LNCAP (cell line): ENCODE data around the gene NUDT1.

Source experiments
- TF ChIP-seq, protein P1 (sequence below): fragments of 450-650 bp; IDR thresholded peaks from 2 replicates; pipeline ENCODE4 v1.5.1; 2017; ENCODE audit warnings: mild to moderate bottlenecking

The NUDT1 gene

DNA sequence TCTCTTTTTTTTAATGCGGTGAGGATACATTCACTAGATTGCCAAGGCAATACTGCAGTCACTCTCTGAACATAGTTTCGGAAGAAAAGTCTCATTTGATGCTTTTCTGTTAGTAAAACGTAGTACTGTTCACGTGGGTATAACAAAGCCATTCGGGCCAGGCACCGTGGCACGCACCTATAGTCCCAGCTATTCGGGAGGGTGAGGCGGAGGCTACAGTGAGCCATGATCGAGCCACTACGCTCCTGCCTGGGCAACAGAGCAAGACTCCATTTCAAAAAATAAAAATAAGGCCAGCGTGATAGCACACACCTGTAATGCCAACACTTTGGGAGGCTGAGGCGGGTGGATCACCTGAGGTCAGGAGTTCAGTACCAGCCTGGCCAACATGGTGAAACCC lies 47.6 kb downstream of the NUDT1 start:
- TF ChIP-seq, protein P1, sequence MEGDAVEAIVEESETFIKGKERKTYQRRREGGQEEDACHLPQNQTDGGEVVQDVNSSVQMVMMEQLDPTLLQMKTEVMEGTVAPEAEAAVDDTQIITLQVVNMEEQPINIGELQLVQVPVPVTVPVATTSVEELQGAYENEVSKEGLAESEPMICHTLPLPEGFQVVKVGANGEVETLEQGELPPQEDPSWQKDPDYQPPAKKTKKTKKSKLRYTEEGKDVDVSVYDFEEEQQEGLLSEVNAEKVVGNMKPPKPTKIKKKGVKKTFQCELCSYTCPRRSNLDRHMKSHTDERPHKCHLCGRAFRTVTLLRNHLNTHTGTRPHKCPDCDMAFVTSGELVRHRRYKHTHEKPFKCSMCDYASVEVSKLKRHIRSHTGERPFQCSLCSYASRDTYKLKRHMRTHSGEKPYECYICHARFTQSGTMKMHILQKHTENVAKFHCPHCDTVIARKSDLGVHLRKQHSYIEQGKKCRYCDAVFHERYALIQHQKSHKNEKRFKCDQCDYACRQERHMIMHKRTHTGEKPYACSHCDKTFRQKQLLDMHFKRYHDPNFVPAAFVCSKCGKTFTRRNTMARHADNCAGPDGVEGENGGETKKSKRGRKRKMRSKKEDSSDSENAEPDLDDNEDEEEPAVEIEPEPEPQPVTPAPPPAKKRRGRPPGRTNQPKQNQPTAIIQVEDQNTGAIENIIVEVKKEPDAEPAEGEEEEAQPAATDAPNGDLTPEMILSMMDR: no peak

DNA sequence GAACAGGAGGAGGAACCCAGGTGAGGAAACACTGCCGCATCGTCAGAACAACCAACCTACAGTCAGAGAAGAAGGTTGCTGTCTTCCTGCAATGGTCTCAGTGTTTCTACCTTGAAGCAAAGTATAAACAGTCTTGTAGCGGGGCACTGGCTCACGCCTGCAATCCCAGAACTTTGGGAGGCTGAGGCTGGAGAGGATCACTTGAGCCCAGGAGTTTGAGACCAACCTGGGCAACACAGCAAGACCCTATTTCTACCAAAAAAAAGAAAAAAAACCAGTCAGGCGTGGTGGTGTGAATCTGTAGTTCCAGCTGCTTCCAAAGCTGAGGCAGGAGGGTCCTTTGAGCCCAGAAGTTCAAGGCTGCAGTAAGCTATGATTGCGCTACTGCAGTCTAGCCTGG lies 48.9 kb downstream of the NUDT1 start:
- TF ChIP-seq, protein P1: no peak

DNA sequence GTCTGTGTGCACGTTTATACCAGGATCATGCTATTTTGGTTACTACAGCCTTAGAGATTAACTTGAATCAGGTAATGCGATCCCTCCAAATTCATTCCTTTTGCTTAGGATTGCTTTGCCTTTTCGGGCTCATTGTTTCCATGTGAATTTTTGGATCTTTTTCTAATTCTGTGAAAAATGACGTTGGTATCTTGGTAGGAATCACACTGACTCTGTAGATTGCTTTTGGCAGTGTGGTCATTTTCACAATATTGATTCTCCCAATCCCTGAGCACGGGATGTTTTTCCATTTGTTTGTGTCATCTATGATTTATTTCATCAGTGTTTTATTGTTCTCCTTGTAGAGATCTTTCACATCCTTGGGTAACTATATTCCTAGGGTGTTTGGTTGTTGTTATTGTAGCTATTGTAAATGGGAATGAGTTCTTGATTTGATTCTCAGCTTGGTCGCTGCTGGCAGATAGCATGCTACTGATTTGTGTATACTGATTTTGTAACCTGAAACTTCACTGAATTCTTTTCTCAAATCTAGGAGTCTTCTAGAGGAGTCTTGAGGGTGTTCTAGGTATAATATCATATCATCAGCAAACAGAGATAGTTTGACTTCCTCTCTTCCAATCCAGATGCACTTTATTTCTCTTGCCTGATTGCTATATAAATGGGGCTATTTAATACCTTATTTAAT lies 54.1 kb downstream of the NUDT1 start:
- TF ChIP-seq, protein P1: no peak

DNA sequence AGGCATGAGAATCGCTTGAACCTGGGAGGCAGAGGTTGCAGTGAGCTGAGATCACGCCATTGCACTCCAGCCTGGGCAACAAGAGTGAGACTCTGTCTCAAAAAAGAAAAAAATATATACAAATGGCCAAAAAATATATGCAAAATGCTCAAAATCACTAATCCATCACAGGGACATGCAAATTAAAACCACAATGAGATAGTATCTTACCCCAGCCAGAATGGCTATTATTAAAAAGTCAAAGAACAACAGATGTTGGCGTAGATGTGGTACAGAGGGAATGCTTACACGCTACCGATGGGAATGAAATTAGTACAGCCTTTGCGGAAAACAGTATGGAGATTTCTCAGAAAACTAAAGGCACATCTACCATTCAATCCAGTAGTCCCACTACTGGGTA lies 54.8 kb downstream of the NUDT1 start:
- TF ChIP-seq, protein P1: no peak

DNA sequence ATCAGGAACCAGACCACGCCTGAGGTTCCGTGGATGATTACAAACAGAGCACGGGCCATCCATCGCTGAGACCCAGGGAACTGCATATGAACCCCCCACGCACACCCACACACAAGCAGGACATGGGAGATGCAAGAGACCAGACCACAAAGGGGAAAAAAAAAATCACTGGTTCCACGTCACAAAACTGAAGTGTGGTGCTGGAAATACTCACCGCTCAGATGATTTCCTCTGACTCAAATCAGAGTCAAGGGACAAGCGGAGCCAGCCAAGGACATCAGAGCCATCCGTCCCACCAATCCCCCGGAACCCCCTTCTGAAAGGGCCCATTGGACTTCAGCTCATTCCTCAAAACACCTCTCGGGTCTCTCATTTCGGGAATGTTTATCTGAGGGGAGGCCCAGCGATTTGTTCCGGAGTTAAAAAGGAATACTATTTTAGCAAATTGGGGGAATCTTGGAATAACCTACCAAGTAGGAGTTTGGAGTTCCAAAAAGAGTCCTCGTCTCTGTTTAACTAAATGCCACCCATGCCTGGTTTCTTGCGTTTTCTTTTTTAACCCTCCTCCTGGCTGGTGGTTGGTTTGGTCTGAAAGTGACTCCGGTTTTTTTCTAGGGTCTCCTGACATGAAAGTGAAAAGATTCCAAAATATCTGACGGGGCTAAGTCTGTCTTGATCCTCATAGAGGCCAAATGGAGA lies 57.3 kb downstream of the NUDT1 start:
- TF ChIP-seq, protein P1: no peak

DNA sequence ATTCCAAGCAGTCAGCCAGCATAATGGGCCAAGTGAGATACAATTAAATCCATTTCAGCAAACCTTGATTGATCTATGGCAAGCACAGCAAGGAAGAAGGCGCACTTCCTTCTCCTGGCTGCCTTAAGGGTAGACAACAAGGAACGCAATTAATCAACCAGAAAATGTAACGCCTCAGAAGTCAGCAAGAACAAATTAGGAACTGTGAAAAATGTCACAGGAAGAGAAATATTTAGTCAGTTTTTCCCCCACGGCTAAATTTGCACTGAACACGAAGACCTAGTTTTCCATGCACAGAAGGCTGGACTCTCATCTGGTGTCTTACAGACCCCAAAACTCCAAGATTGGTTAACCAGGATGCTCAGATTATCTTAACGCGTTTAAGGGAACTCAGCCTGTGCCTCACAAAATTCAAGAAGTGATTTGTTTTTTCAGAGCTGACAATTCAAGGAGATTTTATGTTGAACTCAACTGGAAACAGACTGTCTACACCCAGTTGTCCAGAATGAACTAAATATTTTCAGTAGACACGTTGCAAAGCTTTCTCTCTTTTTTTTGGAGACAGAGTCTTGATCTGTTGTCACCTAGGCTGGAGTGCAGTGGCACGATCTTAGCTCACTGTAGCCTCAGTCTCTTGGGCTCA lies 58.0 kb downstream of the NUDT1 start:
- TF ChIP-seq, protein P1: no peak
